IMR-90 (cell line): ENCODE results near the gene BMP8B. TPM values are rescaled to one million over a fixed set of nuclear protein-coding genes. Genes with fewer than 3 reads are reported as not detected.
"Not testable (repeated sequence)": the region's sequence is repeated elsewhere in the genome, so short reads cannot be mapped to it uniquely, and the experiment has no call there.

Experiments
- ATAC-seq: fragments of 200-7000 bp; cut with Tn5 transposase; 2 replicates; pipeline ENCODE4 v1.9.1; 2020; ENCODE audit warnings: low read depth, mild to moderate bottlenecking, moderate library complexity
- BruUV-seq: library from RNA; stranded (reverse); fragments of 400-500 nt; replicated peaks from 2 replicates; lab custom pipeline; 2021; lab: Mats Ljungman, UMichigan
- CTCF ChIA-PET: fragments of 300-600 bp; formaldehyde crosslinking; extraction: SDS; loops from one replicate; lab custom pipeline; 2021; ENCODE audit warnings: antibody characterized with exemption; lab: Yijun Ruan, JAX
- POLR2A ChIA-PET: fragments of 300-600 bp; sonication (Branson Sonifier 250); formaldehyde crosslinking; loops from one replicate; lab custom pipeline; 2022; ENCODE audit warnings: antibody characterized with exemption; ENCODE audit not compliant: unreplicated experiment; lab: Charles Lee
- DNase-seq: peaks from one replicate; pipeline ENCODE4 v3.0.0; 2013
- H2AFZ ChIP-seq: replicated peaks from 2 replicates; pipeline ENCODE3; 2013; ENCODE audit warnings: low read length, mild to moderate bottlenecking; ENCODE audit not compliant: poor library complexity
- H2AK5ac ChIP-seq: 2 replicates; pipeline ENCODE4 v1.6.1; 2013; ENCODE audit warnings: low read depth, low read length, inconsistent platforms
- H2AK9ac ChIP-seq: replicated peaks from 2 replicates; pipeline ENCODE3; 2013; ENCODE audit warnings: mild to moderate bottlenecking, low read depth, low read length, moderate library complexity; ENCODE audit not compliant: poor library complexity
- H2BK120ac ChIP-seq: 2 replicates; pipeline ENCODE4 v1.6.1; 2013; ENCODE audit warnings: low read depth, low read length, inconsistent platforms
- H2BK15ac ChIP-seq: 3 replicates; pipeline ENCODE4 v1.6.1; 2013; ENCODE audit warnings: low read depth, low read length, inconsistent platforms
- H2BK20ac ChIP-seq: 2 replicates; pipeline ENCODE4 v1.6.1; 2013; ENCODE audit warnings: low read depth, mild to moderate bottlenecking, inconsistent platforms, low read length, moderate library complexity
- H2BK5ac ChIP-seq: 2 replicates; pipeline ENCODE4 v1.6.1; 2013; ENCODE audit warnings: mild to moderate bottlenecking, low read depth, low read length, inconsistent platforms; ENCODE audit not compliant: poor library complexity, severe bottlenecking
- H3K14ac ChIP-seq: replicated peaks from 2 replicates; pipeline ENCODE4 v1.6.1; 2013; ENCODE audit warnings: low read depth, low read length, inconsistent platforms
- H3K18ac ChIP-seq: 2 replicates; pipeline ENCODE4 v1.6.1; 2013; ENCODE audit warnings: low read depth, low read length, control low read depth
- H3K23ac ChIP-seq: 2 replicates; pipeline ENCODE4 v1.6.1; 2013; ENCODE audit warnings: low read depth, low read length, inconsistent platforms
- H3K27ac ChIP-seq: 2 replicates; pipeline ENCODE4 v1.5.1; 2013; ENCODE audit warnings: mild to moderate bottlenecking, control low read depth, low read length; ENCODE audit not compliant: insufficient read depth
- H3K27me3 ChIP-seq: 2 replicates; pipeline ENCODE4 v1.6.1; 2013; ENCODE audit warnings: low read length; ENCODE audit not compliant: control insufficient read depth, insufficient read depth
- H3K36me3 ChIP-seq: 2 replicates; pipeline ENCODE4 v1.6.1; 2013; ENCODE audit warnings: low read length, mixed read lengths; ENCODE audit not compliant: control insufficient read depth, insufficient read depth
- H3K4ac ChIP-seq: 2 replicates; pipeline ENCODE4 v1.6.1; 2013; ENCODE audit warnings: low read depth, low read length, inconsistent platforms
- H3K4me1 ChIP-seq: 2 replicates; pipeline ENCODE4 v1.6.1; 2013; ENCODE audit warnings: low read length, mixed read lengths; ENCODE audit not compliant: control insufficient read depth, insufficient read depth
- H3K4me2 ChIP-seq: 2 replicates; pipeline ENCODE4 v1.6.1; 2013; ENCODE audit warnings: low read depth, mild to moderate bottlenecking, control low read depth, low read length, moderate library complexity
- H3K4me3 ChIP-seq: 2 replicates; pipeline ENCODE4 v1.5.1; 2013; ENCODE audit warnings: low read depth, mild to moderate bottlenecking, control low read depth, low read length, moderate library complexity; ENCODE audit not compliant: insufficient read depth
- H3K56ac ChIP-seq: 2 replicates; pipeline ENCODE4 v1.6.1; 2013; ENCODE audit warnings: low read length, inconsistent platforms; ENCODE audit not compliant: insufficient read depth; ENCODE audit errors: extremely low read depth
- H3K79me1 ChIP-seq, 2 experiments: 2 replicates each; pipeline ENCODE4 v1.6.1; 2013; ENCODE audit warnings: low read length in 2 of 2, inconsistent platforms in 1 of 2, low read depth in 1 of 2
- H3K9ac ChIP-seq: 2 replicates; pipeline ENCODE4 v1.6.1; 2013; ENCODE audit warnings: low read depth, low read length, control low read depth
- H3K9me1 ChIP-seq: 2 replicates; pipeline ENCODE4 v1.6.1; 2013; ENCODE audit warnings: low read length, inconsistent platforms; ENCODE audit not compliant: insufficient read depth
- H3K9me3 ChIP-seq: 2 replicates; pipeline ENCODE4 v1.6.1; 2013; ENCODE audit warnings: low read length; ENCODE audit not compliant: control insufficient read depth, insufficient read depth
- H4K20me1 ChIP-seq: 2 replicates; pipeline ENCODE4 v1.6.1; 2013; ENCODE audit warnings: low read length, inconsistent platforms; ENCODE audit not compliant: insufficient read depth
- H4K5ac ChIP-seq: 2 replicates; pipeline ENCODE4 v1.6.1; 2013; ENCODE audit warnings: mild to moderate bottlenecking, low read depth, low read length, control low read depth
- H4K8ac ChIP-seq, 2 experiments: 2 replicates each; pipeline ENCODE4 v1.6.1; 2013; ENCODE audit warnings: low read depth in 2 of 2, low read length in 2 of 2, control low read depth in 1 of 2, inconsistent platforms in 1 of 2
- H4K91ac ChIP-seq: 2 replicates; pipeline ENCODE4 v1.6.1; 2013; ENCODE audit warnings: low read depth, low read length, inconsistent platforms; ENCODE audit not compliant: insufficient read depth
- WGBS, 2 experiments: methylation state at CpG; one replicate each; pipeline versions ENCODE4 v1.1.5 to v1.1.7; 2013; ENCODE audit warnings: missing lambda C conversion rate in 2 of 2; ENCODE audit not compliant: insufficient read length in 1 of 2; ENCODE audit errors: extremely low coverage in 2 of 2; 5-methylcytosine and 5-hydroxymethylcytosine counted together
- dilution Hi-C: fragments of 300-500 bp; cut with HindIII; formaldehyde crosslinking; loops from one replicate; pipeline ENCODE4 v1.14.3; 2018; ENCODE audit warnings: low sequenced_read_pairs; ENCODE audit not compliant: unreplicated experiment
- in situ Hi-C: fragments of 300-500 bp; cut with MboI; formaldehyde crosslinking; loops from 3 replicates; pipeline ENCODE4 v1.14.3; 2019; ENCODE audit warnings: low sequenced_read_pairs, inconsistent platforms, mixed read lengths
- intact Hi-C: fragments of 100-400 bp; cut with micrococcal nuclease; formaldehyde crosslinking; loops from 2 replicates; pipeline ENCODE4 v1.10.0; 2022
- polyA plus RNA-seq, 3 experiments: library from polyadenylated mRNA; depleted of rRNA; stranded (reverse); fragments of >200 nt; gene quantifications; 2 replicates each; pipeline ENCODE4 v1.2.3, GENCODE V29; 2012; ENCODE audit warnings: low replicate concordance in 1 of 3
- total RNA-seq: library from RNA; depleted of rRNA; stranded (reverse); fragments of >200 nt; gene quantifications from 2 replicates; pipeline ENCODE4 v1.2.3, GENCODE V29; 2012

The BMP8B gene
- total and polyA plus RNA-seq, 2 of the 4 experiments (the other 2 are of a cell fraction), result not detected

- H3K4me3 ChIP-seq, H3K56ac ChIP-seq, H3K79me1 ChIP-seq, H2BK15ac ChIP-seq, H4K91ac ChIP-seq, H3K27ac ChIP-seq, CTCF ChIA-PET, H2AK9ac ChIP-seq, H4K5ac ChIP-seq, H3K4ac ChIP-seq, DNase-seq, H2BK5ac ChIP-seq, H3K14ac ChIP-seq, H3K27me3 ChIP-seq, BruUV-seq, in situ Hi-C loops, H3K36me3 ChIP-seq, H3K4me1 ChIP-seq, H4K20me1 ChIP-seq, H2BK120ac ChIP-seq, H2BK20ac ChIP-seq, H3K9me1 ChIP-seq, POLR2A ChIA-PET, H2AFZ ChIP-seq, H3K9ac ChIP-seq, H4K8ac ChIP-seq, H3K23ac ChIP-seq, intact Hi-C loops, dilution Hi-C loops, H3K4me2 ChIP-seq, H2AK5ac ChIP-seq, H3K9me3 ChIP-seq, H3K18ac ChIP-seq: not testable (repeated sequence)
- no CpG with 5 or more reads among the region's 5 CpGs for WGBS, 2 experiments
- ATAC-seq, result peak; percentile 66
These were observed 22.2 kb downstream of the BMP8B start for GRCh38 chr1:39766466-39766865.

- not testable (repeated sequence) for ATAC-seq
- WGBS, 2 experiments, result no CpG with 5 or more reads among the region's 19 CpGs
These were observed 24.2 kb downstream of the BMP8B start for GRCh38 chr1:39764512-39764911.

More at GRCh38 chr1:39764512-39764911, 24.2 kb downstream of the BMP8B start:
- H2BK20ac ChIP-seq, DNase-seq, H3K4me1 ChIP-seq, H3K4ac ChIP-seq, H3K4me3 ChIP-seq, H2BK5ac ChIP-seq, H2BK120ac ChIP-seq, H3K79me1 ChIP-seq, BruUV-seq, H3K9me1 ChIP-seq, H3K18ac ChIP-seq, dilution Hi-C loops, H3K56ac ChIP-seq, H2AK9ac ChIP-seq, H3K27ac ChIP-seq, H3K9me3 ChIP-seq, H2AK5ac ChIP-seq, H2BK15ac ChIP-seq, H2AFZ ChIP-seq, H3K36me3 ChIP-seq, H4K91ac ChIP-seq, H4K8ac ChIP-seq, H4K5ac ChIP-seq, H3K9ac ChIP-seq, H3K27me3 ChIP-seq, POLR2A ChIA-PET, H3K23ac ChIP-seq, H3K4me2 ChIP-seq, H4K20me1 ChIP-seq, H3K14ac ChIP-seq, in situ Hi-C loops, CTCF ChIA-PET: not testable (repeated sequence)
- intact Hi-C loops, result loop anchor here (5.0 kb wide), 1 partner anchor 242 kb away; no protein-coding TSS in a partner anchor
